GM23338 (cell line): Measurements from ENCODE around the gene SCNN1B. TPM values are rescaled to one million over a fixed set of nuclear protein-coding genes. Genes with fewer than 3 reads are reported as not detected.

Experiments
- ATAC-seq: fragments of 200-7000 bp; cut with Tn5 transposase; 3 replicates; pipeline ENCODE4 v1.9.1; 2020
- DNase-seq: peaks from one replicate; pipeline ENCODE4 v3.0.0-alpha.2; 2015; ENCODE audit warnings: low spot score
- H2AFZ ChIP-seq: fragments of 200-600 bp; sonication (generic); 2 replicates; pipeline ENCODE4 v1.8.0; 2016; ENCODE audit warnings: antibody characterized with exemption, mild to moderate bottlenecking, moderate library complexity
- H3F3A ChIP-seq: fragments of 200-600 bp; sonication (generic); replicated peaks from 2 replicates; pipeline ENCODE4 v1.8.0; 2017; ENCODE audit warnings: antibody characterized with exemption, mixed run types, low read depth
- H3K27ac ChIP-seq: fragments of 200-600 bp; sonication (generic); 2 replicates; pipeline ENCODE4 v1.6.1; 2016; ENCODE audit warnings: low read depth
- H3K27me3 ChIP-seq: fragments of 200-600 bp; sonication (generic); 2 replicates; pipeline ENCODE4 v1.8.0; 2016; ENCODE audit warnings: mild to moderate bottlenecking, mixed run types, moderate library complexity; ENCODE audit not compliant: insufficient read depth
- H3K36me3 ChIP-seq: fragments of 200-600 bp; sonication (generic); 2 replicates; pipeline ENCODE4 v1.8.0; 2016; ENCODE audit warnings: mild to moderate bottlenecking; ENCODE audit not compliant: insufficient read depth
- H3K4me1 ChIP-seq: fragments of 200-600 bp; sonication (generic); 2 replicates; pipeline ENCODE4 v1.8.0; 2016; ENCODE audit warnings: mild to moderate bottlenecking, moderate library complexity; ENCODE audit not compliant: insufficient read depth
- H3K4me2 ChIP-seq: fragments of 200-600 bp; sonication (generic); 2 replicates; pipeline ENCODE4 v1.7.1; 2017; ENCODE audit warnings: mixed run types
- H3K4me3 ChIP-seq: fragments of 200-600 bp; sonication (generic); 2 replicates; pipeline ENCODE4 v1.6.1; 2016; ENCODE audit warnings: mixed run types
- H3K79me2 ChIP-seq: fragments of 200-600 bp; sonication (generic); replicated peaks from 2 replicates; pipeline ENCODE4 v1.8.0; 2017; ENCODE audit warnings: mild to moderate bottlenecking; ENCODE audit not compliant: insufficient read depth
- H3K9me2 ChIP-seq: fragments of 200-600 bp; sonication (generic); 2 replicates; pipeline ENCODE4 v1.8.0; 2017; ENCODE audit not compliant: insufficient read depth
- H4K20me1 ChIP-seq: fragments of 200-600 bp; sonication (generic); replicated peaks from 2 replicates; pipeline ENCODE4 v1.8.0; 2017; ENCODE audit warnings: mild to moderate bottlenecking; ENCODE audit not compliant: insufficient read depth
- H3K27ac Mint-ChIP-seq: 2 replicates; pipeline ENCODE4 v1.8.0; 2020; ENCODE audit warnings: inconsistent platforms, mild to moderate bottlenecking, moderate library complexity, mixed read lengths
- H3K27me3 Mint-ChIP-seq: 3 replicates; pipeline ENCODE4 v1.8.0; 2022; ENCODE audit warnings: low read depth, mild to moderate bottlenecking, moderate library complexity, mixed read lengths, inconsistent platforms; ENCODE audit not compliant: insufficient read depth, poor library complexity
- H3K36me3 Mint-ChIP-seq: 3 replicates; pipeline ENCODE4 v1.8.0; 2021; ENCODE audit warnings: low read depth, mild to moderate bottlenecking, inconsistent platforms, moderate library complexity, mixed read lengths
- H3K4me1 Mint-ChIP-seq: 3 replicates; pipeline ENCODE4 v1.8.0; 2020; ENCODE audit warnings: mild to moderate bottlenecking, inconsistent platforms, mixed read lengths
- H3K4me3 Mint-ChIP-seq: 3 replicates; pipeline ENCODE4 v1.8.0; 2021; ENCODE audit warnings: moderate library complexity, mild to moderate bottlenecking, inconsistent platforms, mixed read lengths
- H3K9me3 Mint-ChIP-seq: 3 replicates; pipeline ENCODE4 v1.8.0; 2020; ENCODE audit warnings: moderate library complexity, mild to moderate bottlenecking, inconsistent platforms, mixed read lengths
- CREB1 ChIP-seq: fragments of 250-450 bp; sonication (Bioruptor Pico); IDR thresholded peaks from 2 replicates; pipeline ENCODE4 v1.5.0; 2020; ENCODE audit warnings: low read depth, mild to moderate bottlenecking, moderate library complexity
- CTCF ChIP-seq, 2 experiments: fragments of 200-600 bp in 1 of 2; sonication (generic) in 1 of 2; conservative IDR thresholded peaks; 2 replicates each; pipeline versions ENCODE4 v1.5.1 to v1.6.1; 2016 to 2017; ENCODE audit warnings: antibody characterized with exemption in 2 of 2, low read depth in 2 of 2, mild to moderate bottlenecking in 2 of 2, moderate library complexity in 1 of 2
- EZH2phosphoT487 ChIP-seq: fragments of 200-600 bp; sonication (generic); IDR thresholded peaks from one replicate; pipeline ENCODE4 v1.8.1; 2018; ENCODE audit warnings: antibody characterized with exemption; ENCODE audit not compliant: unreplicated experiment
- JUNB ChIP-seq: IDR thresholded peaks from one replicate; pipeline ENCODE4 v1.6.1; 2016; ENCODE audit warnings: antibody characterized with exemption; ENCODE audit not compliant: unreplicated experiment
- NANOG ChIP-seq: IDR thresholded peaks from 2 replicates; pipeline ENCODE4 v1.6.1; 2016; ENCODE audit warnings: antibody characterized with exemption, borderline replicate concordance
- POLR2AphosphoS5 ChIP-seq: IDR thresholded peaks from 2 replicates; pipeline ENCODE4 v1.6.1; 2016; ENCODE audit warnings: antibody characterized with exemption, low read depth
- STAT1 ChIP-seq: IDR thresholded peaks from one replicate; pipeline ENCODE4 v1.6.1; 2016; ENCODE audit warnings: antibody characterized with exemption; ENCODE audit not compliant: unreplicated experiment
- ZNF331 ChIP-seq: fragments of 250-450 bp; sonication (Bioruptor Pico); IDR thresholded peaks from 2 replicates; pipeline ENCODE4 v1.5.0; 2020; ENCODE audit warnings: low read depth, mild to moderate bottlenecking, moderate library complexity
- ZNF462 ChIP-seq: fragments of 250-450 bp; sonication (Bioruptor Pico); IDR thresholded peaks from 2 replicates; pipeline ENCODE4 v1.5.0; 2020; ENCODE audit warnings: mild to moderate bottlenecking, moderate library complexity
- polyA plus RNA-seq: library from polyadenylated mRNA; unstranded; fragments of >200 nt; fragmentation: Nextera tagmentation; extraction: Ambion mirVana; gene quantifications from 2 replicates; pipeline ENCODE4 v1.2.1, GENCODE V29; 2016
- total RNA-seq: library from RNA; depleted of rRNA; stranded (reverse); fragments of >200 nt; shearing (Covaris generic); gene quantifications from 2 replicates; pipeline ENCODE4 v1.2.3, GENCODE V29; 2014

The SCNN1B gene
- total and polyA plus RNA-seq, 2 experiments from 2014 or later, result 0.78 to 1.1 TPM

- H3K27me3 Mint-ChIP-seq, result peaks cover 5% of the 10 kb centered on the region
- no peaks in the 10 kb centered on the region for H3K36me3 ChIP-seq
- TF ChIP-seq ZNF331 (CRISPR knock-in tag) (no peak), STAT1 (no peak), JUNB (no peak), CREB1 (CRISPR knock-in tag) (no peak), NANOG (no peak), CTCF (conservative IDR thresholded peaks at IDR 0.05; ENCODE audit: low read depth in 2 of 2) (no peak), POLR2AphosphoS5 (no peak), EZH2phosphoT487 (no peak), ZNF462 (CRISPR knock-in tag) (no peak)
- no peaks in the 10 kb centered on the region for H3K36me3 Mint-ChIP-seq
- no peaks in the 10 kb centered on the region for H3K4me1 ChIP-seq
- no peak for ATAC-seq
- no peaks in the 10 kb centered on the region for H4K20me1 ChIP-seq
- peak overlapping the region; percentile 73 for H3K27ac Mint-ChIP-seq
- H3K4me2 ChIP-seq, result no peak overlapping the region
- H3K27me3 ChIP-seq, result no peaks in the 10 kb centered on the region
- H2AFZ ChIP-seq, result peak overlapping the region; percentile 92
- no peaks in the 10 kb centered on the region for H3K79me2 ChIP-seq
- H3F3A ChIP-seq, result no peaks in the 10 kb centered on the region
- no peaks in the 10 kb centered on the region for H3K9me2 ChIP-seq
- H3K4me3 Mint-ChIP-seq, result no peak overlapping the region
- no peak overlapping the region for H3K27ac ChIP-seq
- no peaks in the 10 kb centered on the region; the same call in 2 of the 3 replicates for H3K4me1 Mint-ChIP-seq
- DNase-seq, result no peak
- peaks cover 9% of the 10 kb centered on the region; the same call in 2 of the 3 replicates for H3K9me3 Mint-ChIP-seq
- H3K4me3 ChIP-seq, result no peak overlapping the region
These were observed 32.7 kb upstream of the SCNN1B start for GRCh38 chr16:23269248-23269953.
